PC-9 (cell line): ENCODE results near the gene PTPN1.

Experiments used
- EZH2 ChIP-seq: fragments of 200-600 bp; sonication (generic); IDR thresholded peaks from 2 replicates; pipeline ENCODE4 v1.8.0; 2017; ENCODE audit warnings: antibody characterized with exemption, low read depth
- TF ChIP-seq, protein P1 (sequence below): fragments of 200-600 bp; sonication (generic); conservative IDR thresholded peaks from 2 replicates; pipeline ENCODE4 v1.6.1; 2017; ENCODE audit warnings: mixed run types, antibody characterized with exemption, mild to moderate bottlenecking, moderate library complexity

DNA sequence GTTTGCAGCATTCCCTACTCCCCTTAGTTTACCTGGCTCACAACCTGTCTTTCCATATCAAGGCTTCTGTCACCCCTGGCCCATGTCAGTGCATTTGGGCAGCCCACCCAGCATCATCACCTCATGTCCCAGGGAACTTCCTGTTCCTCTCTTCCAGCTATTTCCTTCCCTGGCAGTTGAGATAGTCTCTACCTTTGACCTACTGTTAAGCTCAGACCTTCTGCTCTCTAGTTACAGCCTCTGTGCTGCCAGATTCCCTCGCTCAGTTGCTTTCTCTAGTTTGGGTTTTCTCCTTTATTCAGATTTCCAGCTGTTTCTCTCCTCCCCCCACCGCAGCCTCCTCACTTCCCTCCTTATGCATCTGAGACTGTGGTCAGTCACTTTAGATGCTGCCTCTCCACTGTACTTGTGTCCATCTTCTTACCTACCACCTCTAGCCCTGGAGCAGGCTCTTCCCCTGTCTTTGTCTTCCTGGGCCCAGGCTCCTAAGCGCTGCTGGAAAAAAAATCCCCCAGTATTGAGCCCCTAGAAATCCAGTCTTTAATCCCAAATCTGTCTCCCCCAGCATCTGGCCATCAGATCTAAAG, 16.3 kb downstream of the PTPN1 start:
- TF ChIP-seq, protein P1, sequence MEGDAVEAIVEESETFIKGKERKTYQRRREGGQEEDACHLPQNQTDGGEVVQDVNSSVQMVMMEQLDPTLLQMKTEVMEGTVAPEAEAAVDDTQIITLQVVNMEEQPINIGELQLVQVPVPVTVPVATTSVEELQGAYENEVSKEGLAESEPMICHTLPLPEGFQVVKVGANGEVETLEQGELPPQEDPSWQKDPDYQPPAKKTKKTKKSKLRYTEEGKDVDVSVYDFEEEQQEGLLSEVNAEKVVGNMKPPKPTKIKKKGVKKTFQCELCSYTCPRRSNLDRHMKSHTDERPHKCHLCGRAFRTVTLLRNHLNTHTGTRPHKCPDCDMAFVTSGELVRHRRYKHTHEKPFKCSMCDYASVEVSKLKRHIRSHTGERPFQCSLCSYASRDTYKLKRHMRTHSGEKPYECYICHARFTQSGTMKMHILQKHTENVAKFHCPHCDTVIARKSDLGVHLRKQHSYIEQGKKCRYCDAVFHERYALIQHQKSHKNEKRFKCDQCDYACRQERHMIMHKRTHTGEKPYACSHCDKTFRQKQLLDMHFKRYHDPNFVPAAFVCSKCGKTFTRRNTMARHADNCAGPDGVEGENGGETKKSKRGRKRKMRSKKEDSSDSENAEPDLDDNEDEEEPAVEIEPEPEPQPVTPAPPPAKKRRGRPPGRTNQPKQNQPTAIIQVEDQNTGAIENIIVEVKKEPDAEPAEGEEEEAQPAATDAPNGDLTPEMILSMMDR = no peak
- TF ChIP-seq EZH2 = no peak
